DOHH2 (cell line): Measurements from ENCODE around the gene RNASE9.

ENCODE experiments used
- H3F3A ChIP-seq: fragments of 200-600 bp; sonication (generic), shearing (Covaris generic); 2 replicates; pipeline ENCODE4 v1.6.0; 2016; ENCODE audit warnings: antibody characterized with exemption, mild to moderate bottlenecking; ENCODE audit not compliant: control insufficient read depth, insufficient read depth
- H3K27ac ChIP-seq: fragments of 200-600 bp; sonication (generic); 2 replicates; pipeline ENCODE4 v1.5.1; 2014; ENCODE audit warnings: low read depth, mild to moderate bottlenecking, low read length, moderate library complexity
- H3K27me3 ChIP-seq: fragments of 200-600 bp; sonication (generic); 2 replicates; pipeline ENCODE4 v1.6.1; 2014; ENCODE audit warnings: mild to moderate bottlenecking, low read length, mixed read lengths; ENCODE audit not compliant: control insufficient read depth
- H3K36me3 ChIP-seq: fragments of 200-600 bp; sonication (generic); 2 replicates; pipeline ENCODE4 v1.6.1; 2014; ENCODE audit warnings: mild to moderate bottlenecking, low read length, moderate library complexity, mixed read lengths; ENCODE audit not compliant: control insufficient read depth
- H3K4me1 ChIP-seq: fragments of 200-600 bp; sonication (generic); 2 replicates; pipeline ENCODE4 v1.6.1; 2014; ENCODE audit warnings: mild to moderate bottlenecking, low read length, mixed read lengths; ENCODE audit not compliant: control insufficient read depth
- H3K4me2 ChIP-seq: fragments of 200-600 bp; sonication (generic); 2 replicates; pipeline ENCODE4 v1.6.0; 2014; ENCODE audit warnings: mild to moderate bottlenecking, low read length, moderate library complexity
- H3K4me3 ChIP-seq: fragments of 200-600 bp; sonication (generic); 2 replicates; pipeline ENCODE4 v1.5.1; 2014; ENCODE audit warnings: mild to moderate bottlenecking, low read length, mixed read lengths
- H3K79me2 ChIP-seq: fragments of 200-600 bp; sonication (generic); 2 replicates; pipeline ENCODE4 v1.6.1; 2014; ENCODE audit warnings: mild to moderate bottlenecking, low read length, mixed read lengths; ENCODE audit not compliant: control insufficient read depth
- H3K9me2 ChIP-seq: fragments of 200-600 bp; sonication (generic); replicated peaks from 2 replicates; pipeline ENCODE4 v1.6.1; 2014; ENCODE audit warnings: mild to moderate bottlenecking, low read length, mixed read lengths; ENCODE audit not compliant: control insufficient read depth
- H3K9me3 ChIP-seq: fragments of 200-600 bp; sonication (generic); 2 replicates; pipeline ENCODE4 v1.6.1; 2014; ENCODE audit warnings: antibody characterized with exemption, low read length, mixed read lengths; ENCODE audit not compliant: control insufficient read depth, insufficient read depth
- H4K20me1 ChIP-seq: fragments of 200-600 bp; sonication (generic); 2 replicates; pipeline ENCODE4 v1.6.0; 2014; ENCODE audit warnings: low read depth, mild to moderate bottlenecking, antibody characterized with exemption, low read length, moderate library complexity; ENCODE audit not compliant: control insufficient read depth, insufficient read depth
- EZH2phosphoT487 ChIP-seq: fragments of 200-600 bp; sonication (generic); IDR thresholded peaks from 2 replicates; pipeline ENCODE4 v1.6.1; 2017; ENCODE audit warnings: borderline replicate concordance, mild to moderate bottlenecking, antibody characterized with exemption, low read length, moderate library complexity, mixed read lengths
- TF ChIP-seq, protein P1 (sequence below): fragments of 200-600 bp; sonication (generic); IDR thresholded peaks from one replicate; pipeline ENCODE4 v1.5.1; 2014; ENCODE audit warnings: antibody characterized with exemption, mild to moderate bottlenecking, low read depth, low read length; ENCODE audit not compliant: poor library complexity, severe bottlenecking

RNASE9 gene

DNA sequence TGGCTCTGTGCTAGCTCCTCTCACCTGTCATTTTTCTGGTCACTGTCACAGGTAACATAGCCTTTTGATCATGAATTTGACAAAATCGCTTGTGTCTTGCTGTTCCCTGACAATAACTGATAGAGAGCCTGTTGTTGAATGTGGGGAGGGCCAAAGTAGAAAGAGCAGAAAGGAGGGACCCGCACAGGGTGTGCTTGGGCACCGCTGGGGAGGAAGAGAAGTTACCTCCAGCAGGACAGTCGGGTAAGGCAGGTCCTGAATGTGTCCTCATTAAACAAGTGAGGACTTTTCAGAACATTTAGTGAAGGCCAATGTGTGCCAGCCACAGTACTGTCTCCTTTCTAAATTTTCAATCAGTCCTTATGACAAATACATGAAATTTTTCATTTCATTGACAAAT lies 30.4 kb upstream of the RNASE9 start, which contains the start of gene RNASE12:
Gene RNASE12, minus strand, starts transcription at position 142 of the 400 bp plus-strand sequence. CDS start 653 bp downstream, outside the sequence.
- peaks cover 8% of the 10 kb centered on the region for H3K27me3 ChIP-seq
- no peak within 1 kb of the TSS for H3K4me2 ChIP-seq
- H3K9me3 ChIP-seq, result no peaks in the 10 kb centered on the region
- no peaks in the 10 kb centered on the region for H3K9me2 ChIP-seq
- H3K36me3 ChIP-seq, result no peaks in the 10 kb centered on the region
- H3F3A ChIP-seq, result no peaks in the 10 kb centered on the region
- TF ChIP-seq, protein P1, sequence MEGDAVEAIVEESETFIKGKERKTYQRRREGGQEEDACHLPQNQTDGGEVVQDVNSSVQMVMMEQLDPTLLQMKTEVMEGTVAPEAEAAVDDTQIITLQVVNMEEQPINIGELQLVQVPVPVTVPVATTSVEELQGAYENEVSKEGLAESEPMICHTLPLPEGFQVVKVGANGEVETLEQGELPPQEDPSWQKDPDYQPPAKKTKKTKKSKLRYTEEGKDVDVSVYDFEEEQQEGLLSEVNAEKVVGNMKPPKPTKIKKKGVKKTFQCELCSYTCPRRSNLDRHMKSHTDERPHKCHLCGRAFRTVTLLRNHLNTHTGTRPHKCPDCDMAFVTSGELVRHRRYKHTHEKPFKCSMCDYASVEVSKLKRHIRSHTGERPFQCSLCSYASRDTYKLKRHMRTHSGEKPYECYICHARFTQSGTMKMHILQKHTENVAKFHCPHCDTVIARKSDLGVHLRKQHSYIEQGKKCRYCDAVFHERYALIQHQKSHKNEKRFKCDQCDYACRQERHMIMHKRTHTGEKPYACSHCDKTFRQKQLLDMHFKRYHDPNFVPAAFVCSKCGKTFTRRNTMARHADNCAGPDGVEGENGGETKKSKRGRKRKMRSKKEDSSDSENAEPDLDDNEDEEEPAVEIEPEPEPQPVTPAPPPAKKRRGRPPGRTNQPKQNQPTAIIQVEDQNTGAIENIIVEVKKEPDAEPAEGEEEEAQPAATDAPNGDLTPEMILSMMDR, result no peak
- no peak for TF ChIP-seq EZH2phosphoT487
- H3K4me3 ChIP-seq, result no peak within 1 kb of the TSS
- no peak within 1 kb of the TSS for H3K27ac ChIP-seq
- H3K4me1 ChIP-seq, result no peaks in the 10 kb centered on the region
- H4K20me1 ChIP-seq, result no peaks in the 10 kb centered on the region
- H3K79me2 ChIP-seq, result no peaks in the 10 kb centered on the region

DNA sequence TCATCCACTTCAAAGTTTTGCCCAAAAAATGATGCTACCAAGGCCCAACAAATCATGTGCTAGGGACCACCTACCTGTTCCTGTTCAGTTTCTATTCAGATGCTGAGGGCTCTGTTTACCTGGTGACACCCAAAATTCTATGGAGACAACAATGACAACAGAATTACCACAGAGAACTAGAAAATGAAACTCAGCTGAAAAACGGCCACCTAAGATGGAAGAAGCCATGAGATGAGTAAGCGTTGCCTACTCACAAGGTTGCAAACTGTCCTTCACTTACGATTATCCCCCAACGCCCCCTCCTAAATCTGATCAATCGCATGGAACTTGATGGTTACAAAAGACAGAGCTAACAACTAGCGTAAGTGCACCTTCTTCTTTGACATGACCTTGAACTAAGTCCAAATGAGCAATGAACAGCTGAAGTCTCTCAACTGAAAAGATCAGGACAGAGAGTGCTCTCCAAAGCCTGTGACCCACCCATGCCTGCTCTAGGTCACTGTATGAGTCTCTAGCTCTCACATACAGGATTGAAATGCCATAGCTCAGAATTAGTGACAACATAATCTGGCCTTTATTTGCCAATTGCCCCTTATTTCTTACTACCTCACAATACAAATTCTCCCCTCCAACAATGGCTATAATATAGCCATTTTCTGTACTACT lies 26.8 kb upstream of the RNASE9 start, which contains the start of gene RNASE11:
Gene RNASE11, minus strand, starts transcription at position 513 of the 666 bp plus-strand sequence.
- Histone ChIP-seq H3K27me3 (peaks cover 17% of the 10 kb centered on the region), H3K27ac (no peak within 1 kb of the TSS), H3K36me3 (no peaks in the 10 kb centered on the region), H3K9me3 (no peaks in the 10 kb centered on the region), H4K20me1 (no peaks in the 10 kb centered on the region), H3K4me3 (no peak within 1 kb of the TSS), H3K4me1 (no peaks in the 10 kb centered on the region), H3K9me2 (no peaks in the 10 kb centered on the region), H3K4me2 (no peak within 1 kb of the TSS), H3K79me2 (no peaks in the 10 kb centered on the region), H3F3A (no peaks in the 10 kb centered on the region)
- no peak for TF ChIP-seq EZH2phosphoT487
- TF ChIP-seq, protein P1, result no peak

DNA sequence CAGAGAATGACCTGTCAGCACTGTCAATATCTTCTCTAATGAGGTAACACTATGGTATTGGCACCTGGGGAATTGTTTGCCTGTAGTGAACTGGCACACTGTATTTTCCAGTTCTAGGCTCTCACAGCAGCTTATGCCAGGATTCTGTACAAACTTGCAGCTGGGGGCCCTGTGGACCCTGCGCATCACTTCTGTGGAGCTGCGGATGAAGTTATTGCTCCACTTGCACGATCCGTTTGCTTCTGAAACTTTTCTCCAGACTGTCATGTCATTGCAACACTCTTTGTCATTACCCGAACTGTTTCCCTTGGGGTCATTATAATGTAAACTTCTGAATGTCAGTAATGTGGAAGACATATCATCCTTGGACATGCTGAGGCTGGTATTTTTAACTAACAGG lies 23.1 kb upstream of the RNASE9 start:
- Histone ChIP-seq H3K27me3 (peaks cover 14% of the 10 kb centered on the region; the same call in 1 of the 2 replicates), H3K4me2 (no peak overlapping the region), H4K20me1 (no peaks in the 10 kb centered on the region), H3K4me1 (no peaks in the 10 kb centered on the region), H3K36me3 (no peaks in the 10 kb centered on the region), H3K9me2 (no peaks in the 10 kb centered on the region), H3K27ac (no peak overlapping the region), H3K9me3 (no peaks in the 10 kb centered on the region), H3F3A (no peaks in the 10 kb centered on the region), H3K79me2 (no peaks in the 10 kb centered on the region), H3K4me3 (no peak overlapping the region)
- TF ChIP-seq, protein P1, result no peak
- no peak for TF ChIP-seq EZH2phosphoT487
